HepG2 (cell line): ENCODE measurements around the gene RABL6. TPM values are rescaled to one million over a fixed set of nuclear protein-coding genes. Genes with fewer than 3 reads are reported as not detected.

ENCODE experiments used
- ATAD3A ChIP-seq: sonication (generic); formaldehyde crosslinking; IDR thresholded peaks from 2 replicates; pipeline ENCODE4 v1.4.0; 2020; ENCODE audit warnings: missing genetic modification reagents
- CHD2 ChIP-seq: IDR thresholded peaks from 2 replicates; pipeline ENCODE4 v1.6.1; 2011; ENCODE audit warnings: low read depth, low read length, improper control_type of control experiment
- HHEX ChIP-seq: IDR thresholded peaks from 2 replicates; pipeline ENCODE4 v1.6.1; 2016; ENCODE audit warnings: control low read depth
- HOXA5 ChIP-seq: sonication (generic); formaldehyde crosslinking; IDR thresholded peaks from 2 replicates; pipeline ENCODE4 v1.4.0; 2020; ENCODE audit warnings: missing genetic modification reagents
- KAT2B ChIP-seq: fragments of 150-350 bp; IDR thresholded peaks from 2 replicates; pipeline ENCODE4 v1.6.1; 2014; ENCODE audit warnings: low read depth, low read length, borderline replicate concordance
- MYNN ChIP-seq: sonication (generic); formaldehyde crosslinking; IDR thresholded peaks from 2 replicates; pipeline ENCODE4 v1.4.0; 2020; ENCODE audit warnings: mild to moderate bottlenecking, low read depth, missing genetic modification reagents
- NFYB ChIP-seq: sonication (generic); formaldehyde crosslinking; IDR thresholded peaks from 2 replicates; pipeline ENCODE4 v1.4.0; 2020; ENCODE audit warnings: missing genetic modification reagents
- POLR2G ChIP-seq: fragments of 200-400 bp; formaldehyde crosslinking; IDR thresholded peaks from 2 replicates; pipeline ENCODE4 v1.6.1; 2018; ENCODE audit warnings: mild to moderate bottlenecking, low read depth, low read length, moderate library complexity
- SYNCRIP ChIP-seq: fragments of 200-400 bp; formaldehyde crosslinking; IDR thresholded peaks from 2 replicates; pipeline ENCODE4 v1.6.1; 2018; ENCODE audit warnings: mild to moderate bottlenecking, low read depth, low read length; ENCODE audit not compliant: insufficient read depth
- TOPORS ChIP-seq: sonication (generic); formaldehyde crosslinking; IDR thresholded peaks from 2 replicates; pipeline ENCODE4 v1.8.0; 2023; ENCODE audit warnings: mild to moderate bottlenecking, missing genetic modification reagents
- ZNF432 ChIP-seq: sonication (generic); formaldehyde crosslinking; IDR thresholded peaks from 2 replicates; pipeline ENCODE4 v1.5.0; 2020; ENCODE audit warnings: missing genetic modification reagents, mild to moderate bottlenecking, borderline replicate concordance
- ZNF879 ChIP-seq: sonication (generic); formaldehyde crosslinking; IDR thresholded peaks from 2 replicates; pipeline ENCODE4 v1.8.1; 2023; ENCODE audit warnings: missing genetic modification reagents
- ZSCAN12 ChIP-seq: sonication (generic); formaldehyde crosslinking; IDR thresholded peaks from 2 replicates; pipeline ENCODE4 v1.9.0; 2021; ENCODE audit warnings: mild to moderate bottlenecking, missing genetic modification reagents
- polyA plus RNA-seq, 8 experiments: library from polyadenylated mRNA; depleted of rRNA in 3 of 8; stranded (reverse) in 7 of 8; unstranded in 1 of 8; fragments of >200 nt; fragmentation: Illumina TruSeq in 4 of 8; extraction: Trizol in 4 of 8; gene quantifications; 2 replicates each; pipeline versions ENCODE4 v1.2.1 to v1.2.3, GENCODE V29; 2011 to 2016; ENCODE audit warnings: low read depth in 4 of 8, missing spikeins in 1 of 8, mixed read lengths in 1 of 8; ENCODE audit not compliant: insufficient read depth in 1 of 8
- total RNA-seq, 5 experiments: library from RNA; depleted of rRNA; stranded (reverse); fragments of >200 nt; fragmentation: Illumina TruSeq; extraction: Trizol; gene quantifications; 2 replicates each; pipeline ENCODE4 v1.2.3, GENCODE V29; 2016; ENCODE audit warnings: low read depth in 1 of 5
- TF ChIP-seq, protein P1 (sequence below): sonication (generic); formaldehyde crosslinking; IDR thresholded peaks from 2 replicates; pipeline ENCODE4 v1.8.0; 2022; ENCODE audit warnings: low read depth, missing genetic modification reagents
- TF ChIP-seq, protein P2 (sequence below): sonication (generic); formaldehyde crosslinking; IDR thresholded peaks from 2 replicates; pipeline ENCODE4 v1.5.0; 2020; ENCODE audit warnings: mild to moderate bottlenecking, missing genetic modification reagents, borderline replicate concordance
- TF ChIP-seq, protein P3 (sequence below): sonication (generic); formaldehyde crosslinking; IDR thresholded peaks from 2 replicates; pipeline ENCODE4 v1.4.0; 2020; ENCODE audit warnings: mild to moderate bottlenecking, missing genetic modification reagents, borderline replicate concordance
- TF ChIP-seq, protein P4 (sequence below): sonication (generic); formaldehyde crosslinking; IDR thresholded peaks from 2 replicates; pipeline ENCODE4 v1.5.1; 2020; ENCODE audit warnings: missing genetic modification reagents, mild to moderate bottlenecking, borderline replicate concordance

Gene RABL6
- total and polyA plus RNA-seq, 2 of the 13 experiments (the other 11 are each of a cell fraction or from before 2014, with no cell fraction given) = 81.5 to 125 TPM

DNA sequence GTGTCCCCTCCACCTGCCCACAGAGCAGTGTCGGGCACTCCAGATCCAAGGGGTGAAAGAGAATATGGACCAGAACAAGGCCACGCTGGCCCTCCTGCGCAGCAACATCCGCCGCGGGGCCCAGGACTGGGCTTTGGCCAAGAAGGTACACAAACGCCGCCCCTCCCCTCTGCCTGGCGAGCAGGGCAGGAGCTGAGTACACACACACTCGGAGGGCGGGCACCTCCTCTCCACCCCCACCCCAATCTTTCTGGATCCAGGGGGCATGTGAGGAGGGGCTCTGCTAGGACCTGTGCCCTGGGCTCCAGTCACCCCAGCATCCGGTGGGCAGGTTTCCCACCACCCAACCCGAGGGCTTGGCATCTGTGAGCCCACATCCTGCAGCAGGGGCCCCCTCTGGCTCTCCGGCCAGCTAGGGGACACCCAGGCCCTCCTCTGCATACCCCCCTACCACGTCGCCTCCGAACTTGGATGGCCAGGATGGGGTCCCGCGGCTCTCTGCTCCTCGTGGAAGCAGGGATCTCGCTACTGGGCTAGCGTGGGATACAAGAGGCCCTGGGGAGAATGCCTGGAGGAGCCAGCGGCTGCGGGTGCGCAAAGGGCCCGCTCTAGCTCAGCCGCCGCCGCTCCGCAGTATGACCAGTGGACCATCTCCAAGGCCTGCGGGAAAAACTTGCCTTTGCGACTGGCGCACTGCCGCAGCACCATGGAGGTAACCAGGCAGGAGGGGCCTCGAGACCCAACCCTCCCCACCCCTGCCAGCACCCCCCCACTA lies 8.5 kb upstream of the RABL6 start (continued):
- TF ChIP-seq, protein P1, sequence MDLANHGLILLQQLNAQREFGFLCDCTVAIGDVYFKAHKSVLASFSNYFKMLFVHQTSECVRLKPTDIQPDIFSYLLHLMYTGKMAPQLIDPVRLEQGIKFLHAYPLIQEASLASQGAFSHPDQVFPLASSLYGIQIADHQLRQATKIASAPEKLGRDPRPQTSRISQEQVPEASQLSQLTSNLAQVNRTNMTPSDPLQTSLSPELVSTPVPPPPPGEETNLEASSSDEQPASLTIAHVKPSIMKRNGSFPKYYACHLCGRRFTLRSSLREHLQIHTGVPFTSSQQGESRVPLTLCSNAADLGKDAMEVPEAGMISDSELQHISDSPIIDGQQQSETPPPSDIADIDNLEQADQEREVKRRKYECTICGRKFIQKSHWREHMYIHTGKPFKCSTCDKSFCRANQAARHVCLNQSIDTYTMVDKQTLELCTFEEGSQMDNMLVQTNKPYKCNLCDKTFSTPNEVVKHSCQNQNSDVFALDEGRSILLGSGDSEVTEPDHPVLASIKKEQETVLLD (CRISPR knock-in tag) = peak; percentile 49
- TF ChIP-seq, protein P2, sequence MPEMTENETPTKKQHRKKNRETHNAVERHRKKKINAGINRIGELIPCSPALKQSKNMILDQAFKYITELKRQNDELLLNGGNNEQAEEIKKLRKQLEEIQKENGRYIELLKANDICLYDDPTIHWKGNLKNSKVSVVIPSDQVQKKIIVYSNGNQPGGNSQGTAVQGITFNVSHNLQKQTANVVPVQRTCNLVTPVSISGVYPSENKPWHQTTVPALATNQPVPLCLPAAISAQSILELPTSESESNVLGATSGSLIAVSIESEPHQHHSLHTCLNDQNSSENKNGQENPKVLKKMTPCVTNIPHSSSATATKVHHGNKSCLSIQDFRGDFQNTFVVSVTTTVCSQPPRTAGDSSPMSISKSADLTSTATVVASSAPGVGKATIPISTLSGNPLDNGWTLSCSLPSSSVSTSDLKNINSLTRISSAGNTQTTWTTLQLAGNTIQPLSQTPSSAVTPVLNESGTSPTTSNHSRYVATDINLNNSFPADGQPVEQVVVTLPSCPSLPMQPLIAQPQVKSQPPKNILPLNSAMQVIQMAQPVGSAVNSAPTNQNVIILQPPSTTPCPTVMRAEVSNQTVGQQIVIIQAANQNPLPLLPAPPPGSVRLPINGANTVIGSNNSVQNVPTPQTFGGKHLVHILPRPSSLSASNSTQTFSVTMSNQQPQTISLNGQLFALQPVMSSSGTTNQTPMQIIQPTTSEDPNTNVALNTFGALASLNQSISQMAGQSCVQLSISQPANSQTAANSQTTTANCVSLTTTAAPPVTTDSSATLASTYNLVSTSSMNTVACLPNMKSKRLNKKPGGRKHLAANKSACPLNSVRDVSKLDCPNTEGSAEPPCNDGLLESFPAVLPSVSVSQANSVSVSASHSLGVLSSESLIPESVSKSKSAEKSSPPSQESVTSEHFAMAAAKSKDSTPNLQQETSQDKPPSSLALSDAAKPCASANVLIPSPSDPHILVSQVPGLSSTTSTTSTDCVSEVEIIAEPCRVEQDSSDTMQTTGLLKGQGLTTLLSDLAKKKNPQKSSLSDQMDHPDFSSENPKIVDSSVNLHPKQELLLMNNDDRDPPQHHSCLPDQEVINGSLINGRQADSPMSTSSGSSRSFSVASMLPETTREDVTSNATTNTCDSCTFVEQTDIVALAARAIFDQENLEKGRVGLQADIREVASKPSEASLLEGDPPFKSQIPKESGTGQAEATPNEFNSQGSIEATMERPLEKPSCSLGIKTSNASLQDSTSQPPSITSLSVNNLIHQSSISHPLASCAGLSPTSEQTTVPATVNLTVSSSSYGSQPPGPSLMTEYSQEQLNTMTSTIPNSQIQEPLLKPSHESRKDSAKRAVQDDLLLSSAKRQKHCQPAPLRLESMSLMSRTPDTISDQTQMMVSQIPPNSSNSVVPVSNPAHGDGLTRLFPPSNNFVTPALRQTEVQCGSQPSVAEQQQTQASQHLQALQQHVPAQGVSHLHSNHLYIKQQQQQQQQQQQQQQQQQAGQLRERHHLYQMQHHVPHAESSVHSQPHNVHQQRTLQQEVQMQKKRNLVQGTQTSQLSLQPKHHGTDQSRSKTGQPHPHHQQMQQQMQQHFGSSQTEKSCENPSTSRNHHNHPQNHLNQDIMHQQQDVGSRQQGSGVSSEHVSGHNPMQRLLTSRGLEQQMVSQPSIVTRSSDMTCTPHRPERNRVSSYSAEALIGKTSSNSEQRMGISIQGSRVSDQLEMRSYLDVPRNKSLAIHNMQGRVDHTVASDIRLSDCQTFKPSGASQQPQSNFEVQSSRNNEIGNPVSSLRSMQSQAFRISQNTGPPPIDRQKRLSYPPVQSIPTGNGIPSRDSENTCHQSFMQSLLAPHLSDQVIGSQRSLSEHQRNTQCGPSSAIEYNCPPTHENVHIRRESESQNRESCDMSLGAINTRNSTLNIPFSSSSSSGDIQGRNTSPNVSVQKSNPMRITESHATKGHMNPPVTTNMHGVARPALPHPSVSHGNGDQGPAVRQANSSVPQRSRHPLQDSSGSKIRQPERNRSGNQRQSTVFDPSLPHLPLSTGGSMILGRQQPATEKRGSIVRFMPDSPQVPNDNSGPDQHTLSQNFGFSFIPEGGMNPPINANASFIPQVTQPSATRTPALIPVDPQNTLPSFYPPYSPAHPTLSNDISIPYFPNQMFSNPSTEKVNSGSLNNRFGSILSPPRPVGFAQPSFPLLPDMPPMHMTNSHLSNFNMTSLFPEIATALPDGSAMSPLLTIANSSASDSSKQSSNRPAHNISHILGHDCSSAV (CRISPR knock-in tag) = 0 out of 2 replicates have a peak, but pooled peaks have one; percentile 31
- TF ChIP-seq NFYB (no peak; the same call in 1 of the 2 replicates), ZNF432 (CRISPR knock-in tag) (no peak; the same call in 1 of the 2 replicates), SYNCRIP (no peak), HHEX (CRISPR knock-in tag) (no peak), POLR2G (peak; percentile 88), KAT2B (no peak), ATAD3A (no peak), HOXA5 (CRISPR knock-in tag) (0 out of 2 replicates have a peak, but pooled peaks have one; percentile 61), TOPORS (CRISPR knock-in tag) (no peak; the same call in 1 of the 2 replicates), ZSCAN12 (CRISPR knock-in tag) (no peak), MYNN (CRISPR knock-in tag) (0 out of 2 replicates have a peak, but pooled peaks have one; percentile 39), ZNF879 (CRISPR knock-in tag) (peak; percentile 78; the same call in 1 of the 2 replicates), CHD2 (no peak)
- TF ChIP-seq, protein P3, sequence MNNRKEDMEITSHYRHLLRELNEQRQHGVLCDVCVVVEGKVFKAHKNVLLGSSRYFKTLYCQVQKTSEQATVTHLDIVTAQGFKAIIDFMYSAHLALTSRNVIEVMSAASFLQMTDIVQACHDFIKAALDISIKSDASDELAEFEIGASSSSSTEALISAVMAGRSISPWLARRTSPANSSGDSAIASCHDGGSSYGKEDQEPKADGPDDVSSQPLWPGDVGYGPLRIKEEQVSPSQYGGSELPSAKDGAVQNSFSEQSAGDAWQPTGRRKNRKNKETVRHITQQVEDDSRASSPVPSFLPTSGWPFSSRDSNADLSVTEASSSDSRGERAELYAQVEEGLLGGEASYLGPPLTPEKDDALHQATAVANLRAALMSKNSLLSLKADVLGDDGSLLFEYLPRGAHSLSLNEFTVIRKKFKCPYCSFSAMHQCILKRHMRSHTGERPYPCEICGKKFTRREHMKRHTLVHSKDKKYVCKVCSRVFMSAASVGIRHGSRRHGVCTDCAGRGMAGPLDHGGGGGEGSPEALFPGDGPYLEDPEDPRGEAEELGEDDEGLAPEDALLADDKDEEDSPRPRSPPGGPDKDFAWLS (CRISPR knock-in tag) = peak; percentile 31; the same call in 1 of the 2 replicates
- TF ChIP-seq, protein P4, sequence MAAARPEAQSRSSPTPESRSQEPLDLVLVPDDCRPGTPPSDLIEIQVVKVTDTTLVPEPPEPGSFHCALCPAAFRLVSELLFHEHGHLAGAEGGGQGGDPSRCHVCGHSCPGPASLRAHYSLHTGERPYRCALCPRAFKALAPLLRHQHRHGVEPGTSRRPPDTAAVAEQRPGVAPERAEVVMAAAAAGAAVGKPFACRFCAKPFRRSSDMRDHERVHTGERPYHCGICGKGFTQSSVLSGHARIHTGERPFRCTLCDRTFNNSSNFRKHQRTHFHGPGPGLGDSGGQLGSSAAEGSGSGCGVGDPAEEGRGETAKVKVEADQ (CRISPR knock-in tag) = no peak; the same call in 1 of the 2 replicates
